GM18858 (cell line): ENCODE measurements around the gene VAV2.

Experiments
- ATAC-seq: cut with Tn5 transposase; IDR thresholded peaks from one replicate; pipeline ENCODE4 v1.9.1; 2021; ENCODE audit not compliant: unreplicated experiment

Gene VAV2

DNA sequence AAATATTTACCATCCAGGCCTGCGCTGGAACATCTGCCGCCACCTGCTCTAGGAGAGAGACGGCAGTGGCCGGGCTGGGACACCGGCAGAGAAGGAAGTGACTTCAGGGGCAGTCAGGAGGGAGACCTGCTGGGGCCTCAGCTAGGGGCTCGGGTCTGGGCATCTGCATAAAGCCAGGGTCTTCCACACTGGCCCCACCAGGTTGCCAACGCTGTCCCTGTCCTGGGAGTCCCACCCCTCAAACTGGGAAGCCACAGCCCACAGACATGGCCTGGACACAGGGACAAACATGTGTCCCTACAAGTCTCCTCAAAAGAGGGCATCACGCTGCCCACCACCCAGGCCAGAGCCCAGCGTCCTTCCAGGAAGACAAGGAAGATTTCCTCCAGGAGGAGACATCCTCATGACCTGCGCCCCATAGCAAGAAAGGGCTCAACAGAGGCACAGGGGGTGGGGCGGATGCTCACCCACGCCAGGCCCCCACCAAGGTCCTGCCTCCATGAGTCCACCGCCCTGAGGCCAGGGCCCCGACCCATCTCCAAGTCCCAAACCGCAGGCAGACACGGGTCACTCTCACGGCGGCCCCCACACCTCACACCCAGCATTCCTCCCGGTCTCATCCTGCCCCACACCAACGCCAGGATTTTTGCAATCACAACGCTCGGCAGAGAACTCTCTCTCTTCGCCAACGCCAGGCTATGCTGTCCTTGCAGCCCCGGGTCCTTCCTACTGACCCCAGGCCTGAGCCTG is 9.0 kb downstream of the VAV2 start:
- ATAC-seq: no peak

DNA sequence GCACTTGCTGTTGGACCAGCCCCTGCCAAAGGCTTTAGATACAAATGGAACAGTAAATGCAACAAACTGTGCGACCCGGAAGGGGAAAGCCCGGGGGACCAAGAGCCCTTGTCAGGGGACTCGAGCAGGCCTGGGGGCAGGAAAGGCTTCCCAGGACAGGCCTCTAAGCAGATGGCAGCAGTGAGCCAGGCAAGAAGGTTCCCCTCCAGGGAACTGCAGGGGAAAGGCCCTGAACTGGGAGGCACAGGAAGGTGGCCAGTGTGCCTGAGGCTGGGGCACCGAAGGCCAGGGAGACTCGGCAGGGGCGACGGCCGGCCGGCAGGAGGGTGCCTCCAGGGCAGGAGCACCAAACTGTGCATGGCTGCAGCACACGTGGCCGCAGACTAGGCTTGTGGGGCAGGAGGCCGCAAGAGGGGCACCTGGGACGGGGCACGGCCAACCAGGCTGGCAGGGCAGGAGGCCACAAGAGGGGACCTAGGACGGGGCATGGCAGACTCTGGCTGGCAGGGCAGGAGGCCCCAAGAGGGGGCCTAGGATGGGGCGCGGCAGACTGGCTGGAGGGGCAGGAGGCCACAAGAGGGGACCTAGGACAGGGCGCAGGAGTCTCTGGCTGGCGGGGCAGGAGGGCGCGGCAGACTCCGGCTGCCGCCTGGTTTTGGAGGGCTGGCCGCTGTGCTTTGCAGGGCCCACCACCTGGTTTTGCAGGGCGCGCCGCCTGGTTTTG is 10.0 kb downstream of the VAV2 start:
- no peak for ATAC-seq

DNA sequence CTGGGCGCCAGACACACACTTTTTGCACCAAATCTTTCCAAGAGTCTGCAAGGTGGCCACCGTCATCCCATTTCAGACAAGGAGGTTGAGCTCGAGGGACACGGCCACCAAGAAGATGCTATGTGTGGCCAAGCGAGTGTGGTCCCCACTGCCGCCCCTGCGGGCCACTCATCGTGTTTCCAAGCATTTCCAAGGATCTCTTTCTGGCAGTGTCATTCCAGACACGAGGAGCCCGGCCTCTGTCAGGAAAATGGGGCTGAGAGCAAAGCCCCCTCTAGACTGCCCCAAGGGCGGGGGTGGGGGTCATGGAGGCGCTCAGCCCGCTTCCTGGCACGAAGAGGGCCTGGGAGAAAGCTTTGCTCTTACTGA is 10.6 kb downstream of the VAV2 start:
- no peak for ATAC-seq

DNA sequence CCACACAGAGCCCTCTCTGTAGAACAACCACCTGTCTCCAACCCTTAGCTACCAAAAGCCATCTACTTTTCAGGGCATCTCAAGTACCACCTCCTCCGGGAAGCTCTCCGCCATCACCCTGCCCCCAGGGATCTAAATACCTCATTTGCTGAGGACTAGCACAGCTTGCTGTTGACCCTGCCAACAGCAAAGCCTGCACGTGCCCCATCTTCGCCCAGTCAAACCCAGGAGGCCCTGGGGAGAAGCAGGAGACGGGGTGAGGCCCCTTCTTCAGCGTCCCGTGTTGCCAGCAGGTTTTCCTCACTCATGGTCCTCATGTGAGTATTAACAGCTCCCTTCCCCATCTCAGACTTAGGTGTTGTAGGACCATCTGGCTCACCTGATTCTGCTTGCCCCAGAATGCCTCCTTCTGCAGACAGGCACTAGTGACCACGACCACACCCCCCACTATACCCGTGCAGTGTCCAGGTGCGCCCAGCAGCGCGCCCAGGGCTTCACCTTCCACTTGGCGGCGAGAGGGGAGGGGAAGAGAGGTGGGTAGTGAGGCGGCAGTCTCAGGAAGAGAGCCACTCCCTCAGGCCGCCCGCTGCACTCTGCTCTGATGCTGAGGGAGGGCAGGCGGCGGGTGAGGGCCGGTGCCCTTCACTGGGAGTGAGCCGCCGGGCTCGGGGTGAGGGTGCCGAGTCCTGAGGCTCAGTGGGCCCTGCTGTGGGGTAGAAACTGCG is 11.1 kb downstream of the VAV2 start:
- no peak for ATAC-seq

DNA sequence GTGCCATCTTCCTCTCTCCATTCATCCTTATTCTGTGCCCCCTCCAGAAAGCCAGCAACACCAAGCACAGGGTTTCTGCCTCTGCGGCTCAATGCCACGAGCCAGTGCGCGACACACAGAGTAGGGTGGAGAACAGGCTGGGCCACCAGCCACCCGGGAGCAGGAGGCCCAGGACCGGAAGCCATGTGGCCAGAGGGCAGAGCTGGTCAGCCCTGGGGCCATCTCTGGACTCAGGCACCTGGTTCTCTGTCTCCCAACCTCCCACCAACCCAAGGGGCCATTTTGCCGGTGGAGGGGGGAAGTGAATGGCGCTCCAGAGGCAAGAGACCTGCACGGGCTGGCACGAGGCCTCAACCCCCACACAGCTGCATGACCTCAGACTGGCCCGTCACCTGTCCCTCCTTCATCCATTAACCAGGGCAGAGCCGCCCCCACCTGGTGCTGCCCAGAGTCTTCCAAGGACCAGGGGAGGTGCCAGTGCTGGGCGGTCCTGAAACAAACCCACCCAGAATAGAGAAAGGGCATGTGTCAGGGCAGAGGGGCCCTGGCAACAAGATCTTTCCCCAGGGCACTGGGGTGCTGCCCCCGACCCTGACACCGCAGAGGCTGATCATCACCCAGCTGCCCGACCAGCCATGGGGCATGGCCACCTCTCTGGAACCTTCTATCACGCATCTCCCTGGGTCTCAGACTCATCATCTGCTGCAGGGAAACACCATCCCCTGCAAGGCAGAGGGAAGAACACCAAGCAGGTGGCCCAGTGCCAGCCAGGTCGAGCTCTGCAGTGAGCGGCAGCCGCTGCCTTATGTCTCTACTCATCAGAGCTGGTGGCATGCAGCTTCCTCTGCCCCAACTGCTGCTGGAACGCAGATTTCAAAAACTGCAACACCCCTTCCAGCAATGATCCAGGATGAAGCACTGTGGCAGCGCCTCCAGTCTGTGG is 11.9 kb downstream of the VAV2 start:
- ATAC-seq: no peak

DNA sequence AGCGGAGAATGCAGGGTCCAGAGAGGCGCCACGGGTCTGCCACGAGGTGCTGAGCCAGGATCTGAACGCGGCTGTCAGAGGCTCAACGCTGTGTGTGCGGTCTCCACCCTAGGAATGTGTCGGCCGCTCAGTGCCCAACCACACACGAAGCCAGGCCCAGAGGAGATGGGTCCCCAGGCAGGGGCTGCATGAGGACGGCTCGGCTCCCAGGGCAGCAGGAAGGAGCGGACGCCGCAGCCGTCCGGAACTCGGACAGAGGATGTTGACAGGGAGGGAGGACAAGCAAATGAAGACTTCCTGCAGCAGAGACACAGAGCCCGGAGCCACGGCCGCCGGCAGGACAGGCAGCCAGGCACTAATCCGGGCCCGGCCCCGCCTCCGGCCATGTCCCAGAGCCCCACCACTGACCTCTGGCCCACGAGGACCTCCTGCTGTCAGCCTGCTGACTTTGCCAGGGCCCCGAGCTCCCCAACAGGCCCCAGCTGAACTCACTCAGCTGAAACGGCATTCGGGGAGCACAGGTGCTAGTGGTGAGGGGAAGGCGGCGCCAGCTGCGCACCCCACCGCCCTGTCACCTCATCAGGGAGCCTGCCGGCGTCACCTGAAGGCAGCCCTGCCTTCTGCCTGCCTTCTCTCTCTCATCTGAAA is 12.7 kb downstream of the VAV2 start:
- no peak for ATAC-seq

DNA sequence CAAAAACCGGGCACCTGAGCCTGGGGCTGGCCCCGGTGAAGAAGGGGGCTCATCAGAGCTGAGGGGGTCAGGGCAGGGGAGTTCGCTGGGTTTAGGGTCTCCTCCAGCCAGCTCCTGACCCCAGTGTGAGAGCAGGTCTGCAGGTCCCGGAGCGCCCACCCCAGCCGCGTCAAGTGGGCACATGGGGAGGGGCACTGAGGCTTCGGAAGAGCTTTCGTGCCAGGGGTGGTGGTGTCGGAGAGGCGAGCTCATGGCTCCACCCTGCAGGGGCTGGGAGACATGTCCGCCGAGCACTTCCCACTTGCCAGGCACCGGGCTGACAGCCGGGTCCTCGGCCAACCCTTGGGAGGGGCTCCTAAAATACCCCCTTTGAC is 13.2 kb downstream of the VAV2 start:
- no peak for ATAC-seq

DNA sequence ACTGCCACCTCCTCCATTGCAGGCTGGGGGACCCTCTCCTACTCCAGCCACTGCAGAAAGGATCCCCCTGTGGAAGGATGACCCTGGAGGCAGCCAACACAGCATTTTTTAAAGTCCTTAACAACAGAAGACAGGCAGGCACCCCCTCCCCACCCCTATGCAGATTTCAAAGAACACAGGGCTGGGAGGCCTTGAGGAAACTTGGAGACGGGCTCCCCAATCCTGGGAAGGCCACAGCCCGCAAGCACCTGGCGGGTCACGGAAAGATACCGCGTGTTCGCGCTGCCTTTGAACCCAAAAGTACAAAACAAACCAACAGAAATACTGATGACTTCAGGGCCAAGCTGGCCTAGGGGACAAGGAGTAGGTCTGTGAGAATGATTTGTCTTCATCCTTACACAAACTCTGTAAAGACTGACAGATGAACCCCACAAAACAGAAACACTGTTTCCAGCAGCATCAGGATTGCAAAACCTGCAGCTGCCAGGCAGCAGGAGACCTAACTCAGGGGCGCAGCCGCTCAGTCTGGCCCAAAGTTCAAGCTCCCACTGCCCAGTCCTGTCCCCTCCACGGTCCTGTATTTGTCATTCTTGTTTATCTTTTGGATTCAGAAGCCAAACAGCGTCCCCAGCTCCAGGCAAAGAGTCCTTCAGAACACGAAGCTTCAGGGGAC is 13.8 kb downstream of the VAV2 start:
- ATAC-seq: no peak

DNA sequence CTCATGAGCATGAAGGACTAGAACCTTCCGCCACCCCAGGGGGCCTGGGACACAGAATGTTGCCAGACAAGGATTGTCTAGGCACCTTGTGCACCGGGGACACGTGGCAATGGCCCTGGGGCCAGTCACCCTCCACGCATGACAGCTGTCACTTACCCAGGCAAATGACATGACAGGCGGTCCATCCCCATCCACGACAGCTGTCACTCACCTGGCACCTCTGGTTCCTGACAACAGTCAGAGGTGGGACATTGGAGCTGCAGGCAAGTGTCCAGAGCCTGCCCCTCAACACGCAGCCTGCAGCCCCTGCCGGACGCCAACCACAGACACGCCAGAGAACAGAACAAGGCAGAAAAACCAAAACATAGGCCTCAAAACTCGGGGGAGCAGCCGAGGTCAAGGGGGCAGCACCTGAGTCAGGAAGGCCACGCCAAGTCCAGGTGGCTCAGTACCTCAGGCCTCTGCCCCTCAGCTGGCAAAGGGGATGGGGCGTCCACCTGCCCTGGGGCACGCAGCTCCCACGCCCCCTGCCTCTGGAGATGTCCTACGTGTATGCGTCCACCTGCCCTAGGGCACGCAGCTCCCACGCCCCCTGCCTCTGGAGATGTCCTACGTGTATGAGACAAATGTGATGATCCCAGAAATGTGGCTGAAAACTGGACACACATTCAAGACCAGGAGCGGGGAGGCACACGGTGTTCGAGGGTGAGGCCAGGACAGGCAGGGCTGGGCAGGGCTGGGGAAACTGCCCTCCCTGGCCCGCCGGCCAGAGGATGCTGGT is 14.5 kb downstream of the VAV2 start:
- no peak for ATAC-seq

DNA sequence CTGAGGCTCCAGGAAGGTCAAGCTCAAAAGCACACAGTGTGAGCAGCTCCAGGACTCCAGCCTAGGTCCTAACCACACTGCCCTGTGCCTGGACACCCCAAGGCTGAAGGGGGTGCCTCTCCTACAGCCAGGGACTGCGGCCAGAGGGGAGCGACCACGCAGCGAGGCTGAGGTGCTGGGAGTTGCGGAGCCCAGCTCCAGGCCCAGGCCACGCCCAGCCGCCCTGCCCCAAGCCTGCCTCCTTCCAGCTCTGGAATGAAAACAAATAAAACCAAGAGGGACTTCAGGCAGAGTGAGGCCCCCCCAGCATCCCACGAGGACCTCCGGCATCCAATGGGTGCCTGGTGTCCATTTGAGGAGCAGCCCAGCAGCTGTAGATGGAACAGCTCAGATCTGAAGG is 15.2 kb downstream of the VAV2 start:
- ATAC-seq: no peak

DNA sequence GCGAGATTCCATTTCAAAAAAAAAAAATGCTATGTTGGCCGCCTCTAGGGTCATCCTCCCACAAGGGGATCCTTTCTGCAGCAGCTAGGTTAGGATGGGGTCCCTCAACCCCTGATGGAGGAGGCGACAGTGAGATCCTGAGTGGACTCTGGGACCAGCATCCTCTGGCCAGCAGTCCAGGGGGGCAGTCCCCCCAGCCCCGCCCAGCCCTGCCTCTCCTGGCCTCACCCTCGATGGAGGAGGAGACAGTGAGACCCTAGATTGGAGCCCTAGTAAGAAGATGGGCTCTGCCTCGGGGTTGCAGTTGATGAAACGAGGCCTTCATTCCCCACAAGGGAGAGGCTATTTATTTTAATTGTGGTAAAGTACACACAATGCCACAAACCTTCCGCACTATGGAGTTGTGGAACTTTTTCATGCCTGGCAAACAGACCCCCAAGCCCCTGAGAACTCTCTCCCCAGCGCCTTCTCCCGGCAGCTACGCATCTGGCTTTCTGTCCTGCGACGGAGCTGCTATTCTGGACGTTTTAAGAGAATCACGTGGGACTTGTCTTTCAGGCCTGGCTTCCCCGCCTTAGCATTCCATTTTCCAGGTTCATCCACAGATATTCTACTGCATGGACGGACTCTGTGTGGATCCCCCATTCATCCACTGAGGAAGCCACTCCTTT is 15.8 kb downstream of the VAV2 start:
- no peak for ATAC-seq

DNA sequence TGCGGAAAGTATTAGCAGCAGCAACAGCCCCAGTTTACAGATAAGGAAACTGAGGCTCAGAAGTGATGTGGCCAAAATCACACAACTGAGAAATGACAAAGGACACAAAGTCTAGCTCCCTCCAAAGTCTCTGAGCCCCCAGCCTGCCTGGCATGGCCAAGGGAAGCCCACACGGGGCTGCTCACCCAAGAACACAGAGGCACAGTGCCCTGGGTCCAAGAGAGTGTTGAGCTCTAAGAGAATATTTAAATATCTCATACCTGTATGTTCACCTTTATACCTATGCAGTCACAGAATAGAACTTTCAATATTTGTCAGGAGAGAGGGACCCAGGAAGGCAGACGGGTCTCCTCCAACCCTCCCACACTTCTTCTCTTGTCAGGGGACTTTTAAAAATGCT is 16.6 kb downstream of the VAV2 start:
- no peak for ATAC-seq

DNA sequence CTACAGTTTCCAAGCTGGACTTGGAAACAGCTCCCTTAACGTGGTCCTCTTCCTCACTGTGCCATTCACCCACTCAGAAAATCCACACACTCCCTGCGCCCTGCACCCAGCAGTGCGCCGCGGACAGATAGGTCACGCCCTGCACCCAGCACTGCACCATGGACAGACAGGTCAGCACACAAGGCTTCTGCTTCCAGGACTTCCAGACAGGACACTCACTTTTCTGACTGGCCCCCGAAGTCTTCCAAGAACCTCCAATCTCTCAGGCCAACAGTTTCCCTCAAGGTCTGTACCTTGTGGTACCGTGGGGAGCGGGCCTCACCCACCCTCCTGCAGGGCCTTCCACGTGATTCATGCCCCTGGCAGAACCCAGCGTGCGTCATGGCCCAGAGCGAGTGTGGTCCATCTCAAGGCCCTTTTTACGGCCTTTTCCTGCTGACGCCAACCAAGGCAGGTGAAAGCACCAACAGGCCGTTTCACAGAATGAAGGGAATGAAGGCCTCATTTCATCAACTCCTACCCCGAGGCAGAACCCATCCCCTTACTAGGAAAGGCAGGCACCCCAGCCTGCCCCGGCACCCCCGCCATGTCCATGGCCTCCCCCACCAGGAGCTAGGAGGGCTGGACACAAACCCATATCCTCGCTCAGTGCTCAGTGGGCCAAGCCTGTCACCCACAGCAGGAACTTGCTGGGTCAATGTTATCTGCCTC is 17.3 kb downstream of the VAV2 start:
- no peak for ATAC-seq

DNA sequence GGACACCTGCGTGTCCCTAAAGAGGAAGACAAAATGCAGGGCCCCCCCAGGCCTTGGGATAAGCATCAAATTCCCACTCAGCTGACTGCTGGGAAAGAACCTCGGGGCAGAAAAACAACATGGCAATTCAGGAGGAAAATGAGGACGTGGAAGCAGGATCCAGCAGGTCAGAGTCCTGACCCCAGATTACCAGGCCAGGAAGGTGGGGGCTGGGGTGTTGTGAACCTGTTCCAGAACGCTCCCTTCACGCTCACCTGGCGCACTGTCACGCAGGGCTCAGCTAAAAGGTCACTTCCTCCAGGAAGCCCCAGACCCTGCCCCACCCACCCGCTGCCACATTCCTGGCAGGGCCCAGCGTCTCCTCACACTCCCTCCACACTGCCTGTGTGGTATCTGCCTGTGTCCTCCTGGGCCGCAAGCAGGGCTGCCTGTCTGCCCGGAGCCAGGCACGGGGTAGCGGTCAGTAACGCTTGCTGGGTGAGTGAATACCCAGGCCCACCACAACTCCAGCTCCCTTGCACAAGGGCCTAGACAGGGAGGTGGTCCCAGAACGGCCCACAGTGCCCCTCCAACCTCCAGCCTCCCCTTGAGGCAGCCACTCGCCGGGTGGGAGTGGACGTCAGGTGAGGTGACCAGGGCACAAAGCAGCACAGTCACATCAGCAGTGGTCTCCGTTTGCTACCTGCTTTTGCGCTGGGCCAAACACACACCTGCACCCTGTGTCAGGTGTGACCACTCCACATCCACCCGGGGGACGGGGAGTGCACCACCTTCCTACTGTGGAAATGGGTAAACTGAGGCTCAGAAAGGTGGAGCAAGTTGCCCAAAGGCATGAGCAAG is 18.1 kb downstream of the VAV2 start:
- no peak for ATAC-seq

DNA sequence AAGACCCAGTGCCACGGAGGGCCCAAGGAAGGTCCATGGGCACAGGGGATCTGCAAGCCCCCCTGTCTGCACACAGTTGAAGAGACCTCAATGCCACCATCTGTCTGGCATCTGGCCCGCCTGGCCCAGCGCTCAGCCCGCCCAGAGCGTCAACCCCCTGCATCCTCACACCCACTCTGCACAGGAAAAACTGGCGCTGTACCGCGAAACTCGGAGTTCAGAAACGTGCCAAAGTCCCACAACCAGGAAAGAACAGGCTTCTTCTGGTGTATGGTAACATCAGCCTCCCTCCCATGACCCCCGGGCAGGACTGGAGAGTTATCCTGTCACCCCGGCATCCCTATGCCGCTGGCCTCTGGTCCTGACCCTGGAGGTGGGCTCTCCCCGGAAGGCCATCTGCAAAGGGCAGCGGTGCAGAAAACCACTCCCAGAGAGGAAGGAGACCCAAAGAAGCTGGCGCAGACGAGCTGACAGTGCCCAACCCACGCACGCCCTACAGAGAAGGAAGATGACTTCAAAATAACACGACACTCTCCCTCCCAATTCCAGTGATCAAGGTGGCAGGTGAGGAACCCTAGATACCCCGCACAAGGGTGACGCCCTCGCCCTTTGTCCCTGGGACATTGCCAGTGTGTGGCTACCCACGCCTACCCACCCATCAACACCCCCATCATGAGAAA is 18.9 kb downstream of the VAV2 start:
- ATAC-seq: no peak
